GM23338 (cell line): ENCODE measurements around the gene FAM110A.

ENCODE experiments used
- CREB1 ChIP-seq: fragments of 250-450 bp; sonication (Bioruptor Pico); IDR thresholded peaks from 2 replicates; pipeline ENCODE4 v1.5.0; 2020; ENCODE audit warnings: low read depth, mild to moderate bottlenecking, moderate library complexity
- CTCF ChIP-seq, 2 experiments: fragments of 200-600 bp in 1 of 2; sonication (generic) in 1 of 2; conservative IDR thresholded peaks; 2 replicates each; pipeline versions ENCODE4 v1.5.1 to v1.6.1; 2016 to 2017; ENCODE audit warnings: antibody characterized with exemption in 2 of 2, low read depth in 2 of 2, mild to moderate bottlenecking in 2 of 2, moderate library complexity in 1 of 2
- ETS1 ChIP-seq: IDR thresholded peaks from 2 replicates; pipeline ENCODE4 v1.6.1; 2016; ENCODE audit warnings: antibody characterized with exemption
- EZH2 ChIP-seq: fragments of 200-600 bp; sonication (generic); IDR thresholded peaks from one replicate; pipeline ENCODE4 v1.8.0; 2017; ENCODE audit warnings: antibody characterized with exemption, mild to moderate bottlenecking, low read depth; ENCODE audit not compliant: unreplicated experiment
- EZH2phosphoT487 ChIP-seq: fragments of 200-600 bp; sonication (generic); IDR thresholded peaks from one replicate; pipeline ENCODE4 v1.8.1; 2018; ENCODE audit warnings: antibody characterized with exemption; ENCODE audit not compliant: unreplicated experiment
- JUNB ChIP-seq: IDR thresholded peaks from one replicate; pipeline ENCODE4 v1.6.1; 2016; ENCODE audit warnings: antibody characterized with exemption; ENCODE audit not compliant: unreplicated experiment
- POLR2AphosphoS5 ChIP-seq: IDR thresholded peaks from 2 replicates; pipeline ENCODE4 v1.6.1; 2016; ENCODE audit warnings: antibody characterized with exemption, low read depth
- REST ChIP-seq: IDR thresholded peaks from one replicate; pipeline ENCODE4 v1.6.1; 2018; ENCODE audit warnings: antibody characterized with exemption; ENCODE audit not compliant: unreplicated experiment
- STAT1 ChIP-seq: IDR thresholded peaks from one replicate; pipeline ENCODE4 v1.6.1; 2016; ENCODE audit warnings: antibody characterized with exemption; ENCODE audit not compliant: unreplicated experiment
- ZNF114 ChIP-seq: fragments of 250-450 bp; sonication (Bioruptor Pico); IDR thresholded peaks from 2 replicates; pipeline ENCODE4 v1.5.0; 2020; ENCODE audit warnings: mild to moderate bottlenecking, moderate library complexity

- TF ChIP-seq CTCF (conservative IDR thresholded peaks at IDR 0.05; ENCODE audit: low read depth in 2 of 2), result no peak
- TF ChIP-seq EZH2phosphoT487, result no peak
- no peak for TF ChIP-seq ZNF114 (CRISPR knock-in tag)
- no peak for TF ChIP-seq POLR2AphosphoS5
- TF ChIP-seq JUNB, result no peak
- TF ChIP-seq CREB1 (CRISPR knock-in tag), result no peak
- TF ChIP-seq EZH2, result no peak
- no peak for TF ChIP-seq REST
- no peak for TF ChIP-seq ETS1
- no peak for TF ChIP-seq STAT1
These were observed 55.6 kb downstream of the FAM110A start for GRCh38 chr20:889106-889505.
